SW480 (cell line): ENCODE data around the gene RFX7.
A peak's percentile ranks its signal among the peaks of the same experiment; 100 is the strongest.
"Not testable (repeated sequence)": the region's sequence is repeated elsewhere in the genome, so short reads cannot be mapped to it uniquely, and the experiment has no call there.

Source experiments
- DNase-seq: peaks from one replicate; pipeline ENCODE4 v3.0.0-alpha.2; 2016; ENCODE audit warnings: low spot score

RFX7 gene

DNA sequence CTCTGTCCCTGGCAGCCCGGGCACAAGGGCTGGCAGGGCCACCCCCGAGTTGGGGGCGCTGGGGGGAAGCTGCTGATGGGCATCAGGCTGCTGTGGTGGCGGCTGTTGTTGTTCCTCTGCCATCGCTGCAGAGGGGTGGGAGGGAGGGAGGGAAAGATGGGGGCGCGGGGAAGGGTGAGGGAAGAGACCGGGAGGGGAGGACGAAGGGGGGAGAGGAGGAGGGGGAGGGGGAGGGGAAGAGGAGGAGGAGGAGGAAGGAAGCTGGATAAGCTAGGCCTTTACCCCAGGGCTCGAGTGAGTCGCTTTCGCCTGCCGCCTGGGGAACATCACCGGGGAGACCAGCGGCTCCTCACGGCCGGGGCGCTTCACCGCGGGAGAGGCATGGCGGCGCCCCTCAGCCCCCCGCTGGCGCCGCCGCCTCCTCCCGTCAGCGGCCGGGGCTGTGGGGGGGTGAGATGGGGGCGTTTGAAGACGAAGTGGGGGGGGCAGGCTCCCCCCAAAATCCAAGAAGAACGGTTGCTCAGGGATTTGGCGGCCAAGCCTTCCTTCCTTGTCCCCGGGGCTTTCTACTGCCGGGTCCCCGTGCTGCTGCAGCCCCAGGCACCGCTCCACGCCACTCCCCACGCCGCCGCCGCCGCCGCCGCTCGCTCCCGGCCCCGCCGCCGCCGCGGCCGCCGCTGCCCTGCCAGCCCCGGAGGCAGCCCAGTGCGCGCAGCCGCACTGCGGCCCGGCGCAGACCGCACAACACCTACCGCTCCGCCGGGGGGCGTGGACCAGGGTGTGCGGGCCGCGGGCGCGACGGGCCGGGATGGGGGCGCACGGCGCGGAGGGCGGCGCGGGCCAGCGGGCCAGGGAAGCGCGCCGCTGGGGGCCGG, at the start of gene RFX7:
Gene RFX7 (minus strand): TSS at position 717 of the 875 bp plus-strand sequence. CDS start 594 bp downstream, at position 123.
- DNase-seq, result peak; percentile 54

DNA sequence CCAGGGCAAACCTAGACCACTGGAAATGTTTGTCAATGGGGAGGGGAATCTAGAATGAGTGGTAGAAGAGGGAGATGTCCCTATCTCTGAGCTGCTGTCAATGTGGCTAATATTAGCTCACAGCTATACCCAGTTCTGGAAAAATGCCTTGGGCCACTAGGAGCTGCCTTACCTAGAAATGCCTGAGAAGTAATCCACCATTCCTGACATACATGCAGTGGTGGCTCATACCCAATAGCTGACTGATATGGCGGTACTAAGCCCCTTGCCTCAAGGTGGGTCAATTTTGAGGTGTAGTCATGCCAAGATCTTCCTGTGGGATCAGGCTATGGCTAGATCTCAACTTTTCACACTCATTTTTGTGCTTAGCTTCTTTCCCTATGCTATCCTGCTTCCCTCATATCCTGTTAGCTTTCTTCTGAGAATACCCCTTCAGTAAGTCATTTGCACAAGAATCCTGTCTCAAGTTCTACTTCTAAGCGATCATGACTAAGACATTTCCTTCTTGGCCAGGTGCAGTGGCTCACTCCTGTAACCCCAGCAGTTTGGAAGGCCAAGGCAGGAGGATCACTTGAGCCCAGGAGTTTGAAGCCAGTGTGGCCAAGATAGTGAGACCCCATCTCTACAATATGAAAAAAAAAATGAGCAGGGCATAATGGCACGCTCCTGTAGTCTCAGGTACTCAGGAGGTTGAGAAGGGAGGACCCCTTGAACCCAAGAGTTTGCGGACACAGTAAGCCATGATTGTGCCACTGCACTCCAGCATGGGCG, 49.1 kb upstream of the RFX7 start:
- no peak for DNase-seq

- DNase-seq, result no peak
Measured at GRCh38 chr15:56291741-56292140, 48.1 kb upstream of the RFX7 start.

- DNase-seq, result no peak
Measured at GRCh38 chr15:56286213-56286612, 42.5 kb upstream of the RFX7 start.

GRCh38 chr15:56281145-56281544, 37.5 kb upstream of the RFX7 start:
- no peak for DNase-seq

- no peak for DNase-seq
Measured at GRCh38 chr15:56273724-56274123, 30.0 kb upstream of the RFX7 start.

- DNase-seq, result no peak
Measured at GRCh38 chr15:56272454-56272853, 28.8 kb upstream of the RFX7 start.

GRCh38 chr15:56266465-56266864, 22.8 kb upstream of the RFX7 start:
- DNase-seq, result not testable (repeated sequence)

- DNase-seq, result no peak
Measured at GRCh38 chr15:56261854-56262509, 18.3 kb upstream of the RFX7 start.

DNA sequence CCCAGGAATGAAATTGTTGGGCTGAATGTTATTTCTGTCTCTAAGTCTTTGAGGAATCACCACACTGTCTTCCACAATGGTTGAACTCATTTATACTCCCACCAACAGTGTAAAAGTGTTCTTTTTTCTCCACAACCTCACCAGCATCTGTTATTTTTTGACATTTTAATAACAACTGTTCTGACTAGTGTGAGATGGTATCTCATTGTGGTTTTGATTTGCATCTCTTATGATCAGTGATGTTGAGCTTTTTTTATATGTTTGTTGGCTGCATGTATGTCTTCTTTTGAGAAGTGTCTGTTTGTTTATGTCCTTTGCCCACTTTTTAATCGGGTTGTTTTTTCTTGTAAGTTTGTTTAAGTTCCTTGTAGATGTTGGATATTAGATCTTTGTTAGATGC, 13.6 kb upstream of the RFX7 start:
- DNase-seq, result not testable (repeated sequence)

DNA sequence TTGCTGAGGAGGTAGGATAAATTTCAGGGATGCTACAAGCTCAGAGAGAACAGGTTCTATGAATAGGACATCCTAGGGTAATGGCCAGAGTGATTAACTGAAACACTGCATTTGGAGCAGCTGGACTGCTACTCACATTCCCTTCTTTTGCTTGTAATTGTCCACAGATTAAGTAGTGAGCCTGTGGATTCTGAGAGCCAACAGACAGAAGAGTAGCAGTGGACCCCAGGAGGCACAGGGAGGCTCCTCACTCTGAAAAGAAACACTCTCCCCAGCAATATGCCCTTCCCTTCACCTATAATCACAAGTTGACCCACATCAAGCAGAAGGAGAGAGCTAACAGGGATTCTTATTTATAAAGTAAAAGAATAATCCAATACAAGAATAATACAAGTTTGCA, 10.6 kb upstream of the RFX7 start:
- DNase-seq, result no peak

DNA sequence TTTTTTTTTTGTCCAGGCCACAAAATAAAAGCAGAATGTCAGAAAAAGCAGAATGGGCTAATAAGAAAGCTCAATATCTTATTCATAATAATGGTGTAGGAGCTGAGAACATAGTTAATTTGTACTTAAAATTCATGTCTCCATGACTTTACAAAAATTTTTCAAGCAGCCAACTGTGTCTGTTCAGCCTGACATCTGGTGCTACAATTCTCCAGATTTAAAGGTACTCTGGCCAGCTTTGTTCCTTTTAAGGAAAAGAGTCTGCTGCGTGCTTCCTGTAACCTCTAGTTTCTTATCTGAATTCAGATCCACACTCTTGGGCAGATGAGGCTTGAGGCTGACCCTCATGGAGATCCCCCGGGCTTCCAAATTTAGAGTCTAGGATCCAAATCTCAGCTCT, 8.7 kb upstream of the RFX7 start:
- no peak for DNase-seq

GRCh38 chr15:56251315-56252095, 7.8 kb upstream of the RFX7 start:
- no peak for DNase-seq

GRCh38 chr15:56250626-56251025, 6.9 kb upstream of the RFX7 start:
- no peak for DNase-seq

DNA sequence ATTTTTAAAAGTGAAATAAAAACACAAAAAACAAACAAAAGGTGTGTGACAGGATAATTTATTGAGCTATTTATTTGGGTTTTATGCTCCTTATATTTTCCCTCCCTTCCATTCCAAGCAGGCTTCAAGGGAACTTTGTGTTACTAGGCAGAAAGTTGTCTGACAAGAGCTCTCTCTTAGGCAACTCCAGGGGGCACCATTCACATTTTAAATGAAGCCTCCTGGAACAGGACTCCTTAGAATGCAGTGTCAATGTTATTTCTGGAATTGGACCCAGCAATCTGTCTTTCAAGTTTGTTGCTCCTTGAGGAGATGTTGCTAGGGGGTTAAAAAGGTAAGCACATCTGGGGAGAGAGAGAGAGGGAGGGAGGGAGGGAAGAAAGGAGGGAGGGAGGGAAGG, 5.4 kb upstream of the RFX7 start:
- peak; percentile 23 for DNase-seq

- no peak for DNase-seq
Measured at GRCh38 chr15:56248311-56248992, 4.8 kb upstream of the RFX7 start.

DNA sequence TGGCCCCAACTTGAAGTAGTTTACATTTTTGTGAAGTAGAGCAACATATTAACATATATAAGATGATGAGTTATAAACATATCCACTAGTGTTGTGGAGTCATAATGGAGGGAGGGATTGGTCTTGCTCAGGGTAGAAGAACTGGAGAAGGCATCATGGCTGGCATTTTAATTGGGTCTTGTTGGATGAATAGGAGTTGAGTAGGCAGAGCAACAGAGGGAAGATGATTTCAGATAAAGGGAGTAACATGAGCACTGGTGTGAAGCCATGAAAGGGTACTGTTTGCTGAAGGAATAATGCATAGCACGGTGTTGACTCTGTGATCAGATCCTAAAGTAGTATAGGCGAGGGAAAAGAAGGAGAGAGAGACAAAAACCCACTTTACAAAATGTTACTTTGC, 3.6 kb upstream of the RFX7 start:
- DNase-seq, result no peak

GRCh38 chr15:56245871-56246814, 2.5 kb upstream of the RFX7 start:
- DNase-seq, result peak; percentile 83

DNA sequence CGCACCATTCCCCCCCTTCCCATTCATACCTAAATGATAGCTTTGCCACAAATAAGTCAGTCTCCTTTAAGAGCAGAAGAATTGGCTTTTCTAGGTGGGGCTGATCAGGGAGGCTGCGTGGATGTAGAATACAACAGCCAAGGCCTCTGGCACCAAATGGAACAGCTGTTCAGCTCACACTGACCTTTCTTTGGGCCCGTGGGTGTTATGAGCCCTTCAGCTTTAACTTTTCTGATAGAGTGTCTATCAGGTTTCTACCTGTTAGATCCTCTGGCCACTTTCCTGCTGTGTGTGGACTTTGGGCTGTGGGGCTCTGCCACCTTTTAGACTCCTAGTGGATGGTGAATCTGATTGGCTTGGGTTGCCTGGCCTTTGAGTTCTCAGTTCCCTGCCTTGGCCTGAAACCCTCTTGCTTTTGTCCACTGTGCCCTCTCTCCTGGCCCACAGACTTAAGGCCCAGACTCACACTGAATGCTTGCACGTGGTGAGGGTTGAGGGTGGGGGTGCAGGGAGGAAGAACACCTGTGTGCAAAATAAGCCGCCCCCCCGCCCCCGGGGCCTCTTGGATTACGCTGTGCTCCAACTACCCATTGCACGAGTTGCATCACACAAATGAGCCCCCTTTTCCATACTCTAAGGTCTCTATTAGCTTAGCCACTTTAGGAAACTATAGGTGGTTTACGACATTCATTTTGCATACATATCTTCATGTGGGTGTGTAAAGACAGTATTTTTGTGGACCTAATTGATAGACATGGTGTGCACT, 1.3 kb upstream of the RFX7 start:
- no peak for DNase-seq
